NCI-H146 treated with DMSO at 0.1 percent for 48 hours (cell line): Measurements from ENCODE around the gene RNF113A.
A peak's percentile ranks its signal among the peaks of the same experiment; 100 is the strongest.
"Not testable (repeated sequence)": the region's sequence is repeated elsewhere in the genome, so short reads cannot be mapped to it uniquely, and the experiment has no call there.

Source experiments
- DNase-seq: peaks from one replicate; lab custom pipeline; 2025; ENCODE audit not compliant: unreplicated experiment; lab: John Stamatoyannopoulos, UW

Gene RNF113A

GRCh38 chrX:119852382-119853353 lies 18.9 kb downstream of the RNF113A start, which contains the start of gene UPF3B:
TSS of gene UPF3B (minus strand) at chrX:119852963. CDS start at chrX:119852928, 35 bp downstream.
- DNase-seq, result peak; percentile 92

GRCh38 chrX:119833905-119834304 lies 37.6 kb downstream of the RNF113A start:
- no peak for DNase-seq

GRCh38 chrX:119828446-119828845 lies 43.1 kb downstream of the RNF113A start:
- DNase-seq, result no peak

GRCh38 chrX:119826399-119826959 lies 45.1 kb downstream of the RNF113A start:
- DNase-seq, result no peak

GRCh38 chrX:119824221-119824620 lies 47.3 kb downstream of the RNF113A start:
- not testable (repeated sequence) for DNase-seq

- DNase-seq, result not testable (repeated sequence)
These were observed 49.8 kb downstream of the RNF113A start for GRCh38 chrX:119821703-119822102.
